HG03469 (cell line): ENCODE results near the gene GPR6.

Experiments
- ATAC-seq: cut with Tn5 transposase; IDR thresholded peaks from one replicate; pipeline ENCODE4 v1.9.1; 2021; ENCODE audit warnings: mild to moderate bottlenecking, moderate library complexity, moderate number of reproducible peaks; ENCODE audit not compliant: unreplicated experiment

GPR6 gene

DNA sequence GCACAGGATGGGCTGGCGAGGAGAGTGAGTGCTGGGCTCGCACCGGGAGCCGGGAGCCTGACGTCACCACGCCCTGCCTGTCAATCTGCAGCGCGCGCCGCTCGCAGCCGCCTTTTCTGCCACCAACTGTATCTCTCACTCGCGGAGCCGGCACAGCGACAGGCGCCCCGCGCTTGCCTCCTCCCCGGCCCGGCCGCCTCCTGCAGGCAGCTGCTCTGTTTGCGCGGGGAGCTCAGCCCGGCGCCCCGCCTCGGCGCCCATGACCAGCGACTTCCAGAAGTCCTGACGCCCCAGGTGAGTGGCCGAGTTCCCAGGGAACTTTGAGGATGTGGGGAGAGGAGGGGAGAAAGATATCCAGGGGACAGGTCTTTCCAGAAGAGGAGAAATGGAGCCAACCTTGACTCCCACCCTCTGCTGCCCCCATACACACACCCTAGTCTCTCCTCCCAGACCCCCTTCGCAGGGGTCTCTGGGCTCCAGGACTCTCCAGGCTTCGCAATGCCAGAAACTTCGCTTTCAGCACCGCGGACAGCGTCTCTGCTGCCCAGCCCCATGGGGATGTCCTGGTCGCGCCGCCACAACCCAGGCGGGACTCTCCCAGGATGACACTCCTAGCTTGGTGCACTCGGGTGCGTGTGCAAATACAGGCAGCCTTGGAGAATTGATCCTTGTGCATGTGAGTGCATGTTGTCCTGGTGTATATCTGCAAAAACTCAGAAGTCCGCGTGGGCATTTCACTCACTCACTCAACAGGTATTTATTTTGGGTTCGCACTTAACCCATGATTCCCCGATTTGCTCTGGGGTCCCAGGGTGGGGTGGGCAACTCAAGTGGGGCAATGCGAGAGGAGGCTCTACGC is at the start of gene GPR6:
Gene GPR6 (plus strand): TSS at position 138 of the 859 bp plus-strand sequence. CDS start 802 bp downstream, outside the sequence.
- ATAC-seq: no peak

- no peak for ATAC-seq
Measured at GRCh38 chr6:109934293-109934692, 43.8 kb upstream of the GPR6 start.

GRCh38 chr6:109939654-109940053 is 38.5 kb upstream of the GPR6 start:
- no peak for ATAC-seq

- no peak for ATAC-seq
Measured at GRCh38 chr6:109944448-109944847, 33.7 kb upstream of the GPR6 start.

GRCh38 chr6:109945091-109945490 is 33.0 kb upstream of the GPR6 start:
- no peak for ATAC-seq

- ATAC-seq: no peak
Measured at GRCh38 chr6:109946979-109947378, 31.1 kb upstream of the GPR6 start.

GRCh38 chr6:109949281-109950065 is 28.6 kb upstream of the GPR6 start:
- ATAC-seq: no peak

GRCh38 chr6:109955491-109955890 is 22.6 kb upstream of the GPR6 start:
- no peak for ATAC-seq

DNA sequence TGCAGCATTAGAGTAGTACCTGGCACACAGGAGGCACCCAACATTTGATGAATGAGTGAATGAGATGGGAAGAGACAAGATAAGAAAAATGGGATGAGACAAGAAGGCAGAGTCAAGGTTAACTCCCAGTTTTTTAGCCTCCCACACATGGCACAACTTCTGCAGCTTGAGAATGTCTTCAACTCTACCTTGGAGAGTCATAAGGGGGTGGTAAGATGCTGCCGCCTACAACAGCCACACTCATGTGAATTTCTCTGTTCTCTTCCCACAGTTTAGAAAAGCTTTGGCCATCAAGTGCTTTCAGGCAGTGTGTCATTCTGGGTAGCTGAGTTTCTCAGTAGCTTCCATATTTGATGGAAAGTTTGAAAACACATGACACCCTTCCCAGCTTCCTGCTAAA is 19.5 kb upstream of the GPR6 start:
- no peak for ATAC-seq

DNA sequence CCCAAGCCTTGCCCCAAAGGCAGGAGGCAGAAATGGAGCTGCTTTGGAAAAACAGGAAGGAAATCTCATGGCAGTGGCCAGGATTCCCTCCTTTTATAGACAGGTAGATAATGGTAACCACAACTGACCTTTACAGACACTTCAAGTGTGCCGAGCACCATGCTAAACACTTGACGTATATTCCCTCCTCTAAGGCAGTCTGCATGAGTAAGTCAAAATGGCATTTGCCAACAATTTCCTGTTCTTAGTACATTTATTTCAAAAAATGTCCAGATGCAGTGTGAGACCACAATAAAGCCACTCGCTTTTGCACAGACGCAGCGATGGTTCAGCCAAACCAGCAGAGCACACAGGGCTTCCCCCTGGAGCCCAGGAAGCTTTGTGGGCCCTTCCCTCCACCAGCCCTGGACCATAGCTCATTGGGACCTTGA is 16.5 kb upstream of the GPR6 start:
- no peak for ATAC-seq

- ATAC-seq: no peak
Measured at GRCh38 chr6:109962271-109962670, 15.8 kb upstream of the GPR6 start.

DNA sequence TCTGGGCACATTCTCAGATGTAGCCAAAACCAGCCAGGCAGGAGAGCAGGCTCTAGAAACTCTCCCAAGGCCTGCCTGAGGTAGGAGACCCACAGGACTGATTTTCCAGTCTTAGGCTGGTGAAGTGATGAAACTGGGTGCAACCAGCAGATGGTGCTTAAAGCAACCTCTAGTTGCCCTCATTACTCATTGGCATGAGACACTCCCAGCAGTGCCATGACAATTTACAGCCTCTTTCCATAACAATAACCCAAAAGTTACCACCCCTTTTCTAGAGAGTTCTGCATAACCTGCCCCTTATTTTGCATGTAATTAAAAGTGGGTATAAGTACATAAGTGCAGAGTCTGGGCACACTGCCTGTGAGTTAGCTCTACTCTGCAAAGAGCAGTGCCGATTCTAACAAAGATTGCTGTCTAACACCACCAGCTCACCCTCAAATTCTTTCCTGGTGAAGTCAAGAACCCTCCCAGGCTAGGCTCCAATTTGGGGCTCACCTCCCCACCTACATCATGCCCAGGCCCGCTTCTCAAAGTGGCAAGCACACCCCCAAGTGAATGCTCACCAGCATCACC is 14.4 kb upstream of the GPR6 start:
- ATAC-seq: no peak

- ATAC-seq: no peak
Measured at GRCh38 chr6:109964949-109965348, 13.2 kb upstream of the GPR6 start.

GRCh38 chr6:109966299-109966698 is 11.8 kb upstream of the GPR6 start:
- no peak for ATAC-seq

GRCh38 chr6:109977791-109978173 is 329 bp upstream of the GPR6 start:
- no peak for ATAC-seq

DNA sequence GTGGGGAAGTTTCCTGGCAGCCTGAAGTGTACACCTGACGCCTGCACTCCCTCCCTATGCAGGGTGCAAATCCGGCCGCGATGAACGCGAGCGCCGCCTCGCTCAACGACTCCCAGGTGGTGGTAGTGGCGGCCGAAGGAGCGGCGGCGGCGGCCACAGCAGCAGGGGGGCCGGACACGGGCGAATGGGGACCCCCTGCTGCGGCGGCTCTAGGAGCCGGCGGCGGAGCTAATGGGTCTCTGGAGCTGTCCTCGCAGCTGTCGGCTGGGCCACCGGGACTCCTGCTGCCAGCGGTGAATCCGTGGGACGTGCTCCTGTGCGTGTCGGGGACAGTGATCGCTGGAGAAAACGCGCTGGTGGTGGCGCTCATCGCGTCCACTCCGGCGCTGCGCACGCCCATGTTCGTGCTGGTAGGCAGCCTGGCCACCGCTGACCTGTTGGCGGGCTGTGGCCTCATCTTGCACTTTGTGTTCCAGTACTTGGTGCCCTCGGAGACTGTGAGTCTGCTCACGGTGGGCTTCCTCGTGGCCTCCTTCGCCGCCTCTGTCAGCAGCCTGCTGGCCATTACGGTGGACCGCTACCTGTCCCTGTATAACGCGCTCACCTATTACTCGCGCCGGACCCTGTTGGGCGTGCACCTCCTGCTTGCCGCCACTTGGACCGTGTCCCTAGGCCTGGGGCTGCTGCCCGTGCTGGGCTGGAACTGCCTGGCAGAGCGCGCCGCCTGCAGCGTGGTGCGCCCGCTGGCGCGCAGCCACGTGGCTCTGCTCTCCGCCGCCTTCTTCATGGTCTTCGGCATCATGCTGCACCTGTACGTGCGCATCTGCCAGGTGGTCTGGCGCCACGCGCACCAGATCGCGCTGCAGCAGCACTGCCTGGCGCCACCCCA is 1.2 kb downstream of the GPR6 start:
- no peak for ATAC-seq

DNA sequence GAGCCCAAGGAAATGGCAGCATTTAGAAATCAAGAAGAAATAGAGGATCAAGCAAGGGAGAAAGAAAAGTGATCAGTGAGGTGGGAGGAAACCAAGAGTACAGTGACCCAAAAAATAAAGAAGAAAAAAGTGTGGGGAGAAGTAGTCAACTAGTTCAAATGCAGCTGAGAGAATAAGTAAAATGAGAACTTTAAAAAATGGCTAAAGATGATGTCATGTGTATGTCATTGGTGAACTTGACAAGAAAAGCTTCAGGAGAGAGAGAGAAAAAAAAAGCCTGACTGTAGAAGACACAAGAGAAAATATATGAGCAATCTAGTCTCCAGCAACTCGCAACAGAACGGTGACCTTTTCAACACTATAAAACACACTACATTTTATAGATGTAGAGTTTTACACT is 6.3 kb downstream of the GPR6 start:
- no peak for ATAC-seq

- no peak for ATAC-seq
Measured at GRCh38 chr6:109987196-109987595, 9.1 kb downstream of the GPR6 start.

DNA sequence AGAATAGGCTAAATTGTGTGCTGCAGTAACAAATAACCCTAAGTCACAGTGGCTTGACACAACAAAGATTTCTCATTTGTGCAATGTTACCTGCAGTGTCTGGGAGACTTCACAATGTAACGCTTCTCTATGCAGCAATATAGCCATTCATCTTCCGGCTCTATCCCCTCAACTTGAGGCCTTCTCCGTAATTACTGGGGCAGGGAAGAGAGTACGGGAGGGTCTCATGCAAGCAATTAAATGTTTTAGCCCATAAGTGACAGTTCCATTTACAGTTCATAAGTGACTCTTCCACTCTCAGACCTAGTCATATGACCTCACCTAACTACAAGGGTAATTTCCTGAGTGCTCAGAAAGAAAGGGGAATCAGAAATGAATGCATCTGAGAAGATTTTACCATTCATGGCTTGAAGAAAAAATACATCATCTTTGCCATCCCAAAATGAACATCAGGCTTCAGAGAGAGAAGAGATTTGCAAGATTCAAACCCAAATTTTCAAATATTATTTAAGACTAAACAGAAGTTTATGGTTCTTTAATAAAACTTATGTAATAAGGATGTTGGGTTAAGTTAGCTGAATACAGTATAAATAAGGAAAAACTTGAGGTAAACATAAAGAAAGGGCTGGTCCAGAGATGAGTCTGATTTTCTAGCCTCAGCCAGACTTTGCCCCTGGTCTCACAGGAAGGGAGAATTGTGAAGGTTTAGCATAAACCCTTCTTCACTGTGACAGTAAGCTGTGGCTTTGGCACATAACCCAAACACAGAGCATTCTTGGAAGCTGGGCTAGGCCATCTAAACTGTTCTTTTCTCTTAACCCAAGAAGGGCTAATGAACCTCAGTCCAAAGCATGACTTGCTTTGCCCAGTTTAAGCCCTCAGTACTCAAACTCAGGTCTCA is 13.3 kb downstream of the GPR6 start:
- ATAC-seq: no peak
